Measurements from ENCODE around the gene MUC13.

The MUC13 gene

GRCh38 chr3:124928333-124929202 lies 6.0 kb downstream of the MUC13 start:
- Histone ChIP-seq H3K9me3 (ENCODE audit: control insufficient read depth, low read length) (no peaks in the 10 kb centered on the region), H3K9ac (no peak overlapping the region), H3K4me2 (ENCODE audit: low read length) (no peak overlapping the region), H3K27me3 (ENCODE audit: control insufficient read depth, insufficient read depth, low read length) (no peaks in the 10 kb centered on the region), H2AFZ (no peak overlapping the region), H3K36me3 (ENCODE audit: control insufficient read depth, insufficient read depth, low read length) (no peaks in the 10 kb centered on the region), H3K27ac (no peak overlapping the region), H3K79me2 (no peaks in the 10 kb centered on the region), H3K4me3 (ENCODE audit: low read depth, low read length) (no peak overlapping the region), H3K4me1 (no peaks in the 10 kb centered on the region)
- TF ChIP-seq CTCF (IDR thresholded peaks at IDR 0.05): peak; percentile 63

- Histone ChIP-seq H3K4me1 (no peaks in the 10 kb centered on the region), H3K79me2 (no peaks in the 10 kb centered on the region), H3K4me3 (ENCODE audit: low read depth, low read length) (no peak overlapping the region), H3K27me3 (ENCODE audit: control insufficient read depth, insufficient read depth, low read length) (no peaks in the 10 kb centered on the region), H3K4me2 (ENCODE audit: low read length) (no peak overlapping the region), H3K27ac (no peak overlapping the region), H2AFZ (no peak overlapping the region), H3K9me3 (ENCODE audit: control insufficient read depth, low read length) (no peaks in the 10 kb centered on the region), H3K36me3 (ENCODE audit: control insufficient read depth, insufficient read depth, low read length) (no peaks in the 10 kb centered on the region), H3K9ac (no peak overlapping the region)
- TF ChIP-seq CTCF (IDR thresholded peaks at IDR 0.05): no peak
Observed at GRCh38 chr3:124927574-124928045, 6.9 kb downstream of the MUC13 start.

- no peak overlapping the region for H3K27ac ChIP-seq
- H3K36me3 ChIP-seq (ENCODE audit: control insufficient read depth, insufficient read depth, low read length): no peaks in the 10 kb centered on the region
- no peaks in the 10 kb centered on the region for H3K79me2 ChIP-seq
Observed at GRCh38 chr3:124926426-124927101, 8.0 kb downstream of the MUC13 start.

GRCh38 chr3:124924741-124925140 lies 9.8 kb downstream of the MUC13 start:
- H3K79me2 ChIP-seq: no peaks in the 10 kb centered on the region
- no peaks in the 10 kb centered on the region for H3K9me3 ChIP-seq (ENCODE audit: control insufficient read depth, low read length)
- TF ChIP-seq CTCF (IDR thresholded peaks at IDR 0.05): no peak
- no peak overlapping the region for H3K9ac ChIP-seq
- no peak overlapping the region for H3K4me2 ChIP-seq (ENCODE audit: low read length)
- H3K27me3 ChIP-seq (ENCODE audit: control insufficient read depth, insufficient read depth, low read length): no peaks in the 10 kb centered on the region
- no peaks in the 10 kb centered on the region for H3K4me1 ChIP-seq
- H3K4me3 ChIP-seq (ENCODE audit: low read depth, low read length): no peak overlapping the region
- no peak overlapping the region for H3K27ac ChIP-seq
- H3K36me3 ChIP-seq (ENCODE audit: control insufficient read depth, insufficient read depth, low read length): no peaks in the 10 kb centered on the region
- no peak overlapping the region for H2AFZ ChIP-seq

More at GRCh38 chr3:124926426-124927101, 8.0 kb downstream of the MUC13 start:
- Histone ChIP-seq H3K9me3 (ENCODE audit: control insufficient read depth, low read length) (no peaks in the 10 kb centered on the region), H3K4me1 (no peaks in the 10 kb centered on the region), H3K4me2 (ENCODE audit: low read length) (no peak overlapping the region), H2AFZ (no peak overlapping the region), H3K9ac (no peak overlapping the region), H3K27me3 (ENCODE audit: control insufficient read depth, insufficient read depth, low read length) (no peaks in the 10 kb centered on the region), H3K4me3 (ENCODE audit: low read depth, low read length) (no peak overlapping the region)
- TF ChIP-seq CTCF (IDR thresholded peaks at IDR 0.05): no peak
